Activated CD4-positive, alpha-beta memory T cell treated with anti-CD3 and anti-CD28 coated beads for 36 hours (primary cell): ENCODE measurements around the gene ABI1. TPM values are rescaled to one million over a fixed set of nuclear protein-coding genes. Genes with fewer than 3 reads are reported as not detected.
"Not testable (repeated sequence)": the region's sequence is repeated elsewhere in the genome, so short reads cannot be mapped to it uniquely, and the experiment has no call there.

ENCODE experiments used
- CTCF ChIA-PET: fragments of 350-600 bp; sonication (Branson Sonifier 250); formaldehyde crosslinking; loops from one replicate; lab custom pipeline; 2021; ENCODE audit warnings: antibody characterized with exemption, inconsistent platforms; lab: Charles Lee
- POLR2A ChIA-PET: fragments of 350-600 bp; sonication (Branson Sonifier 250); formaldehyde crosslinking; loops from one replicate; lab custom pipeline; 2021; ENCODE audit warnings: antibody characterized with exemption; lab: Charles Lee
- DNase-seq: peaks from one replicate; pipeline ENCODE4 v3.0.0-alpha.2; 2020
- H3K27ac Mint-ChIP-seq: one replicate; pipeline ENCODE4 v1.8.0; 2021; ENCODE audit warnings: mixed read lengths
- H3K27me3 Mint-ChIP-seq: one replicate; pipeline ENCODE4 v1.8.0; 2021; ENCODE audit warnings: mixed read lengths
- H3K36me3 Mint-ChIP-seq: one replicate; pipeline ENCODE4 v1.8.0; 2021; ENCODE audit warnings: mixed read lengths
- H3K4me1 Mint-ChIP-seq: one replicate; pipeline ENCODE4 v1.8.0; 2021; ENCODE audit warnings: low read depth, mixed read lengths
- H3K4me3 Mint-ChIP-seq: one replicate; pipeline ENCODE4 v1.8.0; 2021; ENCODE audit warnings: mild to moderate bottlenecking, mixed read lengths
- H3K9me3 Mint-ChIP-seq: one replicate; pipeline ENCODE4 v1.8.0; 2021; ENCODE audit warnings: mixed read lengths
- intact Hi-C: fragments of 100-400 bp; cut with micrococcal nuclease; formaldehyde crosslinking; loops from one replicate; pipeline ENCODE4 v1.15.1; 2023
- total RNA-seq, 2 experiments: library from RNA; stranded (reverse); gene quantifications; one replicate each; pipeline ENCODE4 v1.2.3, GENCODE V29; 2021

Gene ABI1
- total RNA-seq, 2 experiments from 2014 or later = 55.5 to 56.2 TPM

DNA sequence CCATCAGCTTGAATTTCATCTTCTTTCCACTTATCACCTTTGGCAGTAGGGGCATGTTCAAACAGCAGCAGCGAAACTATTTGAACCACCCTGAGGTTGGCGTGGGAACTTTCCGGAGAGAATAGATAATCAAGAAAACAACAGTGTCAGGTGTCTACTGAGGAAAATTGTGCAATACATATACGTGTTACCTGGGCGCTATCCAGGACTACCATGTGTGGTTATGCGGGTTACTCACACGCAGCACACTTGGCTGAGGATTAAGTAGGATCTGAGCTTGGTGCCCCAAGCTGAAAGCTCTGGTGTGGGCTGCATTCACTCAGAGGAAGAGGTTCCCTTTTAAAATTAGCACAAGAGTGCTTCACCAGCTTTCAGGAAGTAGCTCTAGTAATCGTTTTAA, 8.8 kb upstream of the ABI1 start:
- ChIA-PET CTCF (interaction anchor here (0.6 to 1.9 kb wide), 5 partner anchors 8 to 143 kb away, joined by 3 to 15 read pairs (median 5); partner anchors contain the start of gene ABI1), POLR2A (no interaction called here)
- intact Hi-C loops = loop anchor here (1.0 kb wide), 1 partner anchor 8 kb away; no protein-coding TSS in a partner anchor
- no peaks in the 10 kb centered on the region for H3K36me3 Mint-ChIP-seq
- DNase-seq = peak; percentile 59
- H3K4me1 Mint-ChIP-seq = peaks cover 8% of the 10 kb centered on the region
- H3K4me3 Mint-ChIP-seq = no peak overlapping the region
- H3K27ac Mint-ChIP-seq = peak overlapping the region; percentile 13
- no peaks in the 10 kb centered on the region for H3K9me3 Mint-ChIP-seq
- H3K27me3 Mint-ChIP-seq = no peaks in the 10 kb centered on the region

DNA sequence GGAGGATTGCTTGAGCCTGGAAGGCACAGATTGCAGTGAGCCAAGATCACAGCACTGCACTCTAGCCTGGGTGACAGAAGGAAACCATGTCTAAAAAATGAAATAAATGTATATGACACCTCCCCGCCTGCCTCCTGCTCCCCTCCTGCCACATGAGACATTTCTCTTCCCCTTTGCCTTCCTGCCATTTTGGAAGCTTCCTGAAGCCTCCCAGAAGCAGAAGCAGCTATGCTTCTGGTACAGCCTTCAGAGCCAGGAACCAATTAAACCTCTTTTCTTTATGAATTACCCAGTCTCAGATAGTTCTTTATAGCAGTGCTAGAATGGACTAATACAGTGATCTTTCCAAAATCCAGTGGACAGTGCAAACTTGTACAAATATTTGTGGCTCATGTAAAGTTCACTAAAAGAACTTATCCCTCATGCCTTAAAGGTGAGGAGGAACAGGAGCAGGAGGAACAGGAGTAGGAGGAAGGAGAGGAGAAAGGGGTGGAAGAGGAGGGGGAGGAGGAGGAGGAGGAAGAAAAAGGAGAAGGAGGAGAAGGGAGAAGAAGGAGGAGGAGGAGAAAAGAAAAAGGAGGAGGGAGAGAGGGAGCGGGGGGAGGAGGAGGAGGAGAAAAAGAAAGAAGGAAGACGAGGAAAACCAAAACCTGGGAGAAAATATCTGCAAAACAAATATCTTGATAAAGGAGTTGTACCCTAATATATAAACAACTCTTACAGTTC, 2.8 kb upstream of the ABI1 start:
- H3K36me3 Mint-ChIP-seq = peaks cover 2% of the 10 kb centered on the region
- no peak overlapping the region for H3K4me3 Mint-ChIP-seq
- intact Hi-C loops = loop anchor here (5.0 kb wide), 3 partner anchors 376 to 526 kb away; partner anchors contain the start of gene APBB1IP
- H3K27me3 Mint-ChIP-seq = no peaks in the 10 kb centered on the region
- DNase-seq = no peak
- CTCF ChIA-PET = interaction anchor here (0.6 to 4.0 kb wide), 4 partner anchors 19 to 138 kb away, joined by 3 to 16 read pairs (median 6); no protein-coding TSS in a partner anchor
- no peaks in the 10 kb centered on the region for H3K9me3 Mint-ChIP-seq
- no peak overlapping the region for H3K27ac Mint-ChIP-seq
- POLR2A ChIA-PET = no interaction called here
- H3K4me1 Mint-ChIP-seq = peaks cover 11% of the 10 kb centered on the region

GRCh38 chr10:26861205-26861998, 644 bp upstream of the ABI1 start:
- ChIA-PET POLR2A (interaction anchor here (0.9 to 1.5 kb wide), 6 partner anchors 12 to 165 kb away, joined by 3 to 4 read pairs (median 4); no protein-coding TSS in a partner anchor), CTCF (interaction anchor here (0.6 to 4.0 kb wide), 21 partner anchors 8 to 484 kb away, joined by 3 to 25 read pairs (median 4); partner anchors contain the start of gene PDSS1)
- intact Hi-C loops = loop anchor here (1.0 to 5.0 kb wide), 13 partner anchors 8 to 1845 kb away; partner anchors contain the start of genes ANKRD26, APBB1IP, ENKUR and PDSS1
- Mint-ChIP-seq H3K27me3 (no peaks in the 10 kb centered on the region), H3K9me3 (no peaks in the 10 kb centered on the region), H3K27ac (peak overlapping the region; percentile 96), H3K4me1 (peaks cover 25% of the 10 kb centered on the region), H3K36me3 (peaks cover 2% of the 10 kb centered on the region), H3K4me3 (peak overlapping the region; percentile 90)
- no peak for DNase-seq

DNA sequence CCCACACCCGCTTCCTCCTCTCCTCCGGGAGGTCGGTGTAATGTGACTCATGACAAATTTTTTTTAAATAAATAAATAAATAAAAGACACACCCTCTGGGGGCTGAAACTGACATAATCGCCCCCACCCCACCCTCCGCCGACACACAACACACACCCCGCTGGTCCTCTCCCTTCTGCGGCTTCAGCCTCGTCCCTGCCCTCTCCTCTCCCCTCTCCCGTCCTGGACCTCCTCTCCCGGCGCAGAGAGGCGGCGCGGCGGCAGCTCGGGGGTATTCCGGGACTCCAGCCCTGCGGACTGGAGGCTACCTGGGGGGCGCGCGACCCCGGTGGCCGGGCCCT, 686 bp downstream of the ABI1 start:
- peaks cover 31% of the 10 kb centered on the region for H3K4me1 Mint-ChIP-seq
- intact Hi-C loops = loop anchor here (1.0 to 5.0 kb wide), 8 partner anchors 20 to 1843 kb away; partner anchors contain the start of genes ANKRD26, APBB1IP, ENKUR and THNSL1
- peaks cover 2% of the 10 kb centered on the region for H3K36me3 Mint-ChIP-seq
- H3K9me3 Mint-ChIP-seq = no peaks in the 10 kb centered on the region
- no peaks in the 10 kb centered on the region for H3K27me3 Mint-ChIP-seq
- H3K27ac Mint-ChIP-seq = peak overlapping the region; percentile 96
- DNase-seq = peak; percentile 64
- peak overlapping the region; percentile 90 for H3K4me3 Mint-ChIP-seq
- CTCF ChIA-PET = interaction anchor here (0.7 to 4.0 kb wide), 6 partner anchors 9 to 134 kb away, joined by 4 to 25 read pairs (median 6); no protein-coding TSS in a partner anchor
- POLR2A ChIA-PET = interaction anchor here (1.5 kb wide), 2 partner anchors 120 to 164 kb away, joined by 4 read pairs; no protein-coding TSS in a partner anchor

DNA sequence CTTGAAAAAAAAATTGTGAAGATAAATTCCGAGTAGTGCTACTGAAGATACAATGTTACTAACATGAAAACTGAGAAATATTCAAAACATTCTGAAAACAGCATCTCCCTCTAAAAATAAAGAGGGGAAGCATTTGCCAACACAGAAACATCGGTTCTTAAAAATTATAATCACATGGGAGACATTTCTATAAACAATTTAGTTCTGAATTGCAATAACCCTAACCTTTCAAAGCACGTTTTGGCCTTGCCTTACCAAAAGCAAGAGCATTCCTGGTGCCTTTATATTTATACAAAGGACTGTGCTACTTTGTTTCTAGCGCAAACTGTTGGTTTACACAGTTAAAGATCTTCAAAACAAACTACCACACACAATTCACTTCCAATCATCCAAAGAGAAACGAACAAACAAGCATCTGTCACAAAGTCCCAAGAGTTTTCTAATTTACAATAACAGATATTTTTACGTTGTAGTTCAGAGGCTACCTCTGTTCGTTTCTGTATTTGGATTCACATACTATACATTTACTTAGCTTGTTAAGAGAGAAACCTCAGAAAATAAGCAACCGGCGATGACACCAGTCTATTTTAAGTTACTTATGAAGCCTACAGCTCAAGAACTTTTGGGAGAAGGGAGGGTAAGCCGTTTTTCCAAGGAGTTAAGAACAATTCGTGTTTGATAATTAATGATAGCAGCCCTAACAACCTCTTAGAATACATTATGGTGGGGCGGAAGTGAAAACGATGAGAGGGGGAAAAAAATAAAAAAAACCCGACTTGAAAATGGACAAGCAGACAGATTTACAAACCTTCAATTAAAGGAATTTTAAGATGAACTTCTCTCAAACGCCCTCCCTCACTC, 1.3 kb downstream of the ABI1 start:
- CTCF ChIA-PET = interaction anchor here (0.6 to 0.7 kb wide), 2 partner anchors 10 to 107 kb away, joined by 3 to 4 read pairs; no protein-coding TSS in a partner anchor
- H3K27ac Mint-ChIP-seq = peak overlapping the region; percentile 96

GRCh38 chr10:26858707-26859034, 2.1 kb downstream of the ABI1 start:
- H3K4me3 Mint-ChIP-seq = peak overlapping the region; percentile 90
- peak overlapping the region; percentile 96 for H3K27ac Mint-ChIP-seq
- DNase-seq = no peak
- no peaks in the 10 kb centered on the region for H3K9me3 Mint-ChIP-seq
- intact Hi-C loops = no loop called here
- no peaks in the 10 kb centered on the region for H3K27me3 Mint-ChIP-seq
- peaks cover 6% of the 10 kb centered on the region for H3K36me3 Mint-ChIP-seq
- POLR2A ChIA-PET = no interaction called here
- peaks cover 45% of the 10 kb centered on the region for H3K4me1 Mint-ChIP-seq
- CTCF ChIA-PET = interaction anchor here (0.6 kb wide), 1 partner anchor 106 kb away, joined by 3 read pairs; no protein-coding TSS in a partner anchor

More for the DNA sequence above, 1.3 kb downstream of the ABI1 start:
- POLR2A ChIA-PET = interaction anchor here (1.5 kb wide), 1 partner anchor 163 kb away, joined by 4 read pairs; no protein-coding TSS in a partner anchor
- DNase-seq = no peak
- Mint-ChIP-seq H3K27me3 (no peaks in the 10 kb centered on the region), H3K9me3 (no peaks in the 10 kb centered on the region), H3K4me3 (peak overlapping the region; percentile 90), H3K4me1 (peaks cover 37% of the 10 kb centered on the region), H3K36me3 (peaks cover 2% of the 10 kb centered on the region)
- intact Hi-C loops = loop anchor here (1.0 to 5.0 kb wide), 8 partner anchors 19 to 1843 kb away; partner anchors contain the start of genes ANKRD26, APBB1IP, ENKUR and THNSL1

DNA sequence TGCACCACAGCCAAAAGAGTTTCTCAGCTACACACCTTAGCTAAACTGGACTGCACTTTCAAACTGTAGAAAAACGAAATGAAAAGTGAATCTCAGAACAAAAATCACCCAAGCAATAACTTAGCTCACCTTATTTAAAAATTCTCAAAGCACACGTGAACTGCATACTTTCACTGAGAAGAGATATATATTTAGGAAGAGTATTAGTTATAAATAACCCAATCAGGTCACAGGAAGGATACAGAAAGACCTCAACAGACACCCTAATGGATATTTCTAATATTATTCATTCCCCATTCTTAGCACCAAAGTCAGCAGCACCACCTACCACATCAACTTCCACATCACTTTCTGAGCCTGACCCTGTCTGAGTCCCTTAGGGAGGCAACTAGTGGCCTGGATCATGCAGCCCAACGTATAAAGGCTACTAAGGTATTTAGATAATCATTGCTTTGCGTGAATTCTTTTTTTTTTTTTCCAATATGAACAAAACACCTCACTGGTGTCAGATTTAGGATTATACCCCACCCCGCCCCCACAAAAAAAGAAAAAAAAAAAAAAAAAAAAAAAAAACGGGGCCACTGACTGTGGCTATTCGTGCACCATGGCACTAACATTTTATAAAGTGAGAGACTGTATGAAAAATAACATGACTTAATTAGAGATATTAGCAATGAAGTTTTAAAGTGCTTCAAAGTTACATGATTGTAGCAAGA, 2.6 kb downstream of the ABI1 start:
- POLR2A ChIA-PET = no interaction called here
- H3K27ac Mint-ChIP-seq = peak overlapping the region; percentile 48
- peak overlapping the region; percentile 90 for H3K4me3 Mint-ChIP-seq

GRCh38 chr10:26857553-26857952, 3.2 kb downstream of the ABI1 start:
- Mint-ChIP-seq H3K27ac (peak overlapping the region; percentile 48), H3K4me1 (peaks cover 50% of the 10 kb centered on the region)
- H3K36me3 Mint-ChIP-seq, CTCF ChIA-PET, intact Hi-C loops, DNase-seq, H3K27me3 Mint-ChIP-seq, H3K9me3 Mint-ChIP-seq, H3K4me3 Mint-ChIP-seq: not testable (repeated sequence)
- POLR2A ChIA-PET = interaction anchor here (0.8 kb wide), 1 partner anchor 15 kb away, joined by 3 read pairs; no protein-coding TSS in a partner anchor

More for the DNA sequence above, 2.6 kb downstream of the ABI1 start:
- no peaks in the 10 kb centered on the region for H3K9me3 Mint-ChIP-seq
- peaks cover 46% of the 10 kb centered on the region for H3K4me1 Mint-ChIP-seq
- DNase-seq = no peak
- CTCF ChIA-PET = no interaction called here
- H3K27me3 Mint-ChIP-seq = no peaks in the 10 kb centered on the region
- H3K36me3 Mint-ChIP-seq = peaks cover 8% of the 10 kb centered on the region
- intact Hi-C loops = no loop called here

GRCh38 chr10:26855186-26855585, 5.6 kb downstream of the ABI1 start:
- no peak overlapping the region for H3K4me3 Mint-ChIP-seq
- ChIA-PET CTCF (interaction anchor here (1.8 kb wide), 1 partner anchor 129 kb away, joined by 7 read pairs; no protein-coding TSS in a partner anchor), POLR2A (no interaction called here)
- H3K27ac Mint-ChIP-seq = no peak overlapping the region
- no peaks in the 10 kb centered on the region for H3K9me3 Mint-ChIP-seq
- peaks cover 14% of the 10 kb centered on the region for H3K36me3 Mint-ChIP-seq
- peaks cover 58% of the 10 kb centered on the region for H3K4me1 Mint-ChIP-seq
- intact Hi-C loops = no loop called here
- no peaks in the 10 kb centered on the region for H3K27me3 Mint-ChIP-seq
- no peak for DNase-seq

GRCh38 chr10:26854524-26854923, 6.2 kb downstream of the ABI1 start:
- no peaks in the 10 kb centered on the region for H3K9me3 Mint-ChIP-seq
- no peak overlapping the region for H3K27ac Mint-ChIP-seq
- no peaks in the 10 kb centered on the region for H3K27me3 Mint-ChIP-seq
- ChIA-PET POLR2A (no interaction called here), CTCF (interaction anchor here (1.5 to 1.8 kb wide), 2 partner anchors 10 to 128 kb away, joined by 4 to 7 read pairs; no protein-coding TSS in a partner anchor)
- no peak for DNase-seq
- H3K4me3 Mint-ChIP-seq = no peak overlapping the region
- intact Hi-C loops = no loop called here
- peaks cover 61% of the 10 kb centered on the region for H3K4me1 Mint-ChIP-seq
- peaks cover 14% of the 10 kb centered on the region for H3K36me3 Mint-ChIP-seq
